K562 (cell line): ENCODE measurements around the gene PHTF2. TPM values are rescaled to one million over a fixed set of nuclear protein-coding genes. Genes with fewer than 3 reads are reported as not detected.

ENCODE experiments used
- GATAD2A ChIP-seq: fragments of 450-650 bp; IDR thresholded peaks from 2 replicates; pipeline ENCODE4 v1.6.1; 2017
- MEF2A ChIP-seq: IDR thresholded peaks from 2 replicates; pipeline ENCODE4 v1.6.1; 2011; ENCODE audit warnings: low read depth, mild to moderate bottlenecking, low read length, moderate library complexity; ENCODE audit not compliant: control insufficient read depth
- MTF1 ChIP-seq: fragments of 250-450 bp; sonication (Bioruptor Pico); IDR thresholded peaks from 2 replicates; pipeline ENCODE4 v1.9.0; 2021; ENCODE audit warnings: moderate library complexity, mild to moderate bottlenecking, inconsistent platforms, borderline replicate concordance
- PHB2 ChIP-seq: fragments of 450-650 bp; IDR thresholded peaks from 2 replicates; pipeline ENCODE4 v1.6.1; 2017; ENCODE audit warnings: low read depth
- RB1 ChIP-seq: fragments of 450-650 bp; IDR thresholded peaks from 2 replicates; pipeline ENCODE4 v1.6.1; 2017; ENCODE audit warnings: low read depth, mild to moderate bottlenecking
- RBFOX2 ChIP-seq: fragments of 200-400 bp; formaldehyde crosslinking; IDR thresholded peaks from 2 replicates; pipeline ENCODE4 v1.6.1; 2017; ENCODE audit warnings: low read depth, mild to moderate bottlenecking, low read length, moderate library complexity
- ZNF644 ChIP-seq: fragments of 200-800 bp; sonication (Bioruptor generic); IDR thresholded peaks from 2 replicates; pipeline ENCODE4 v1.6.1; 2016; ENCODE audit warnings: low read depth, missing genetic modification characterization, missing compliant biosample characterization
- ZNF76 ChIP-seq: fragments of 250-450 bp; sonication (Bioruptor Pico); IDR thresholded peaks from 2 replicates; pipeline ENCODE4 v1.4.0; 2020; ENCODE audit warnings: mild to moderate bottlenecking, moderate library complexity, borderline replicate concordance
- polyA plus RNA-seq, 8 experiments: library from polyadenylated mRNA; depleted of rRNA in 4 of 8; stranded (reverse) in 5 of 8; unstranded in 3 of 8; fragments of >200 nt; fragmentation: Nextera tagmentation in 2 of 8; fragmentation: Illumina TruSeq in 1 of 8; extraction: Ambion mirVana in 2 of 8; extraction: Trizol in 1 of 8; gene quantifications; 2 replicates each; pipeline versions ENCODE4 v1.2.1 to v1.2.3, GENCODE V29; 2011 to 2014; ENCODE audit warnings: inconsistent platforms in 1 of 8, missing spikeins in 1 of 8
- total RNA-seq, 7 experiments: library from RNA; depleted of rRNA in 6 of 7; stranded (reverse); fragments of >200 nt in 6 of 7; fragmentation: Illumina TruSeq in 2 of 7; extraction: Trizol in 2 of 7; gene quantifications; 2 replicates each; pipeline versions ENCODE4 v1.2.1 to v1.2.3, GENCODE V29; 2011 to 2021; ENCODE audit warnings: low replicate concordance in 1 of 7
- TF ChIP-seq, protein P1 (sequence below): fragments of 250-450 bp; sonication (Bioruptor Pico); IDR thresholded peaks from 2 replicates; pipeline ENCODE4 v1.5.0; 2021
- TF ChIP-seq, protein P2 (sequence below): IDR thresholded peaks from 2 replicates; pipeline ENCODE4 v1.6.1; 2011; ENCODE audit not compliant: insufficient read length; ENCODE audit errors: extremely low read depth
- TF ChIP-seq, protein P3 (sequence below): fragments of 450-650 bp; IDR thresholded peaks from 2 replicates; pipeline ENCODE4 v1.6.1; 2018; ENCODE audit warnings: mild to moderate bottlenecking, low read depth; ENCODE audit not compliant: partially characterized antibody
- TF ChIP-seq, protein P4 (sequence below): fragments of 450-650 bp; IDR thresholded peaks from 2 replicates; pipeline ENCODE4 v1.6.1; 2016; ENCODE audit warnings: low read depth

The PHTF2 gene
- total and polyA plus RNA-seq, 9 of the 15 experiments (the other 6 are each of a cell fraction or from before 2014, with no cell fraction given): 17.9 to 43.6 (median 25.4) TPM

DNA sequence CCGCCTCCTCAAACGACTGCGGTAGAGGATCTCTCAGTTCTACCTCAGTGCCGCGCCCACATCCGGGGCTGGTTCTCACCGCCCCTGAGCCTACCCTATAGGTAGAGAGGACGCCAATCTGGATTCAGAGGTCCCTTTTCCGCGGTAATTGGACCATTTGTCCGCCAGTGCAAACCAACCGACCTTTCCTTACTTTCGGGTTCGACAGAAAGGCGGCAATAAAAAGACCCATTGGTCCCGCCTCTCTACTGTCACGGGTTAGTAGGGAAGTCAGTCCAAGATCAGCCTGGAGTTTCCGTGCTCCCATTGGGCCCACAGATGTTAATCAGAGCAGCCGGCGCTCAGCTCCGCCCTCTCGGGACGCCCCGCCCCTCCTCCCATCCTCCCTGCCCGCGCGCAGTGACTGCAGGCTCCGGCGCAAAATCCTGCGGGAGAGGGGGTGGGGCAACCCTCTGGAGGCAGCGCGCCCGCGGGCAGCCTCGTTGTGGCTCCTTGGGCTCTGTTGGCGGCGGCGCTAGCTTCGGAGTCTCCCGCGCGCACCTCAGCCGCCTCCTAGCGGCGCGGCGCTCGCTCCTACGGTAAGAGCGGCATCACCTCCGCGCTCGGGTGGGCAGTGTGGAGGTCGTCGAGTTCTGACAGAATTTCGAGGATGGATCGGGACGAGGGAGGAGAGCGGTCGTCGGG, at the start of gene PHTF2, which contains the start of gene TMEM60 (continued):
- TF ChIP-seq, protein P1, sequence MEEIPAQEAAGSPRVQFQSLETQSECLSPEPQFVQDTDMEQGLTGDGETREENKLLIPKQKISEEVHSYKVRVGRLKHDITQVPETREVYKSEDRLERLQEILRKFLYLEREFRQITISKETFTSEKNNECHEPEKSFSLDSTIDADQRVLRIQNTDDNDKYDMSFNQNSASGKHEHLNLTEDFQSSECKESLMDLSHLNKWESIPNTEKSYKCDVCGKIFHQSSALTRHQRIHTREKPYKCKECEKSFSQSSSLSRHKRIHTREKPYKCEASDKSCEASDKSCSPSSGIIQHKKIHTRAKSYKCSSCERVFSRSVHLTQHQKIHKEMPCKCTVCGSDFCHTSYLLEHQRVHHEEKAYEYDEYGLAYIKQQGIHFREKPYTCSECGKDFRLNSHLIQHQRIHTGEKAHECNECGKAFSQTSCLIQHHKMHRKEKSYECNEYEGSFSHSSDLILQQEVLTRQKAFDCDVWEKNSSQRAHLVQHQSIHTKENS (CRISPR knock-in tag): no peak
- TF ChIP-seq ZNF76 (CRISPR knock-in tag) (no peak), RB1 (peak; percentile 95), MTF1 (CRISPR knock-in tag) (no peak), PHB2 (no peak), RBFOX2 (peak; percentile 94), ZNF644 (no peak), MEF2A (no peak), GATAD2A (peak; percentile 77)
- TF ChIP-seq, protein P2, sequence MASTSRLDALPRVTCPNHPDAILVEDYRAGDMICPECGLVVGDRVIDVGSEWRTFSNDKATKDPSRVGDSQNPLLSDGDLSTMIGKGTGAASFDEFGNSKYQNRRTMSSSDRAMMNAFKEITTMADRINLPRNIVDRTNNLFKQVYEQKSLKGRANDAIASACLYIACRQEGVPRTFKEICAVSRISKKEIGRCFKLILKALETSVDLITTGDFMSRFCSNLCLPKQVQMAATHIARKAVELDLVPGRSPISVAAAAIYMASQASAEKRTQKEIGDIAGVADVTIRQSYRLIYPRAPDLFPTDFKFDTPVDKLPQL: no peak
- TF ChIP-seq, protein P3, sequence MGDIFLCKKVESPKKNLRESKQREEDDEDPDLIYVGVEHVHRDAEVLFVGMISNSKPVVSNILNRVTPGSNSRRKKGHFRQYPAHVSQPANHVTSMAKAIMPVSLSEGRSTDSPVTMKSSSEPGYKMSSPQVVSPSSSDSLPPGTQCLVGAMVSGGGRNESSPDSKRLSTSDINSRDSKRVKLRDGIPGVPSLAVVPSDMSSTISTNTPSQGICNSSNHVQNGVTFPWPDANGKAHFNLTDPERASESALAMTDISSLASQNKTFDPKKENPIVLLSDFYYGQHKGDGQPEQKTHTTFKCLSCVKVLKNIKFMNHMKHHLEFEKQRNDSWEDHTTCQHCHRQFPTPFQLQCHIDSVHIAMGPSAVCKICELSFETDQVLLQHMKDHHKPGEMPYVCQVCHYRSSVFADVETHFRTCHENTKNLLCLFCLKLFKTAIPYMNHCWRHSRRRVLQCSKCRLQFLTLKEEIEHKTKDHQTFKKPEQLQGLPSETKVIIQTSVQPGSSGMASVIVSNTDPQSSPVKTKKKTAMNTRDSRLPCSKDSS: no peak
- TF ChIP-seq, protein P4, sequence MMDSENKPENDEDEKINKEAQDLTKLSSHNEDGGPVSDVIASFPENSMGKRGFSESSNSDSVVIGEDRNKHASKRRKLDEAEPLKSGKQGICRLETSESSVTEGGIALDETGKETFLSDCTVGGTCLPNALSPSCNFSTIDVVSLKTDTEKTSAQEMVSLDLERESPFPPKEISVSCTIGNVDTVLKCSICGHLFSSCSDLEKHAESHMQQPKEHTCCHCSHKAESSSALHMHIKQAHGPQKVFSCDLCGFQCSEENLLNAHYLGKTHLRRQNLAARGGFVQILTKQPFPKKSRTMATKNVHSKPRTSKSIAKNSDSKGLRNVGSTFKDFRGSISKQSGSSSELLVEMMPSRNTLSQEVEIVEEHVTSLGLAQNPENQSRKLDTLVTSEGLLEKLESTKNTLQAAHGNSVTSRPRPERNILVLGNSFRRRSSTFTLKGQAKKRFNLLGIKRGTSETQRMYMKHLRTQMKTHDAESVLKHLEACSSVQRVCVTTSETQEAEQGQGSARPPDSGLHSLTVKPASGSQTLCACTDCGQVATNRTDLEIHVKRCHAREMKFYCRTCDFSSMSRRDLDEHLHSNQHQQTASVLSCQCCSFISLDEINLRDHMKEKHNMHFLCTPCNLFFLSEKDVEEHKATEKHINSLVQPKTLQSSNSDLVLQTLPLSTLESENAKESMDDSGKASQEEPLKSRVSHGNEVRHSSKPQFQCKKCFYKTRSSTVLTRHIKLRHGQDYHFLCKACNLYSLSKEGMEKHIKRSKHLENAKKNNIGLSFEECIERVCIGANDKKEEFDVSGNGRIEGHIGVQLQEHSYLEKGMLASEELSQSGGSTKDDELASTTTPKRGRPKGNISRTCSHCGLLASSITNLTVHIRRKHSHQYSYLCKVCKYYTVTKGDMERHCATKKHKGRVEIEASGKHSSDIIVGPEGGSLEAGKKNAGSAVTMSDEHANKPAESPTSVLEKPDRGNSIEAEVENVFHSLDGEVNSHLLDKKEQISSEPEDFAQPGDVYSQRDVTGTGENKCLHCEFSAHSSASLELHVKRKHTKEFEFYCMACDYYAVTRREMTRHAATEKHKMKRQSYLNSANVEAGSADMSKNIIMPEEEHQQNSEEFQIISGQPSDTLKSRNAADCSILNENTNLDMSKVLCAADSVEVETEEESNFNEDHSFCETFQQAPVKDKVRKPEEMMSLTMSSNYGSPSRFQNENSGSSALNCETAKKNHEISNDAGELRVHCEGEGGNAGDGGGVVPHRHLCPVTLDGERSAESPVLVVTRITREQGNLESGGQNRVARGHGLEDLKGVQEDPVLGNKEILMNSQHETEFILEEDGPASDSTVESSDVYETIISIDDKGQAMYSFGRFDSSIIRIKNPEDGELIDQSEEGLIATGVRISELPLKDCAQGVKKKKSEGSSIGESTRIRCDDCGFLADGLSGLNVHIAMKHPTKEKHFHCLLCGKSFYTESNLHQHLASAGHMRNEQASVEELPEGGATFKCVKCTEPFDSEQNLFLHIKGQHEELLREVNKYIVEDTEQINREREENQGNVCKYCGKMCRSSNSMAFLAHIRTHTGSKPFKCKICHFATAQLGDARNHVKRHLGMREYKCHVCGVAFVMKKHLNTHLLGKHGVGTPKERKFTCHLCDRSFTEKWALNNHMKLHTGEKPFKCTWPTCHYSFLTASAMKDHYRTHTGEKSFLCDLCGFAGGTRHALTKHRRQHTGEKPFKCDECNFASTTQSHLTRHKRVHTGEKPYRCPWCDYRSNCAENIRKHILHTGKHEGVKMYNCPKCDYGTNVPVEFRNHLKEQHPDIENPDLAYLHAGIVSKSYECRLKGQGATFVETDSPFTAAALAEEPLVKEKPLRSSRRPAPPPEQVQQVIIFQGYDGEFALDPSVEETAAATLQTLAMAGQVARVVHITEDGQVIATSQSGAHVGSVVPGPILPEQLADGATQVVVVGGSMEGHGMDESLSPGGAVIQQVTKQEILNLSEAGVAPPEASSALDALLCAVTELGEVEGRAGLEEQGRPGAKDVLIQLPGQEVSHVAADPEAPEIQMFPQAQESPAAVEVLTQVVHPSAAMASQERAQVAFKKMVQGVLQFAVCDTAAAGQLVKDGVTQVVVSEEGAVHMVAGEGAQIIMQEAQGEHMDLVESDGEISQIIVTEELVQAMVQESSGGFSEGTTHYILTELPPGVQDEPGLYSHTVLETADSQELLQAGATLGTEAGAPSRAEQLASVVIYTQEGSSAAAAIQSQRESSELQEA: no peak
